ENCODE results near the gene ARHGAP33. TPM values are rescaled to one million over a fixed set of nuclear protein-coding genes. Genes with fewer than 3 reads are reported as not detected.

ARHGAP33 gene
- total and polyA plus RNA-seq, 7 donors = 0.68 to 4.0 (median 1.4) TPM

DNA sequence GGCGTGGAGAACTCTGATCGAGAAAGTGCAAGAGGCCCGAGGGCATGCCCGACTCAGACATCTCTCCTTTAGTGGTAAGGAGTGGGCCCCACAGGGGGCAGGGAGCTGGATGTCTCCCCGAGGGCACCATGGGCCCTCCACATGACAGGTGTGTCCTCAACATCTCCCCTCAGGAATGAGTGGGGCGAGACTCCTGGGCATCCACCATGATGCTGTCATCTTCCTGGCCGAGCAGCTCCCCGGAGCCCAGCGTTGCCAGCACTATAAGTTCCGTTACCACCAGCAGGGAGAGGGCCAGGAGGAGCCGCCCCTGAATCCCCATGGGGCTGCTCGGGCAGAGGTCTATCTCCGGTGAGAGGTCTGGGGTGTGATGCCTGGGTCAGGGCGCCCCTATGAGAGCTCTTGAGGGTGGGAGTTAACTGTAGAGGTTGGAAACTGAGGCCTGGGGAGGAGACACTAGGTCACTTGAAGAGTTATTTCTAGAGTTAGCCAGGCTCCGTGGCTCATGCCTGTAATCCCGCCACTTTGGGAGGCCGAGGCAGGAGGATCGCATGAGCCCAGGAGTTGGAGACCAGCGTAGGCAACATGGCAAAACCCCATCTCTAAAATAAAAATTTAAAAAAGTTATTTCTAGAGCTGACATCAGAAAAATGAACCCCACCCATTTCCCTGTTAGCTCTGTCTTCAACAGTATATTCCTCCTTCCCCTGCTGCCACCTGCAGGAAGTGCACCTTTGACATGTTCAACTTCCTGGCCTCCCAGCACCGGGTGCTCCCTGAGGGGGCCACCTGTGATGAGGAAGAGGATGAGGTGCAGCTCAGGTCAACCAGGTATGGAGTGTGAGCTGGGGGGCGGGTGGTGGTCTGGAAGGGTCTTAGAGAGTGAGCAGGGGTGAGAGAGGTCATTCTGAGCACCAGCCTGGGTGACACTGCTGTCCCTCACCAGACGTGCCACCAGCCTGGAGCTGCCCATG lies 38.2 kb upstream of the ARHGAP33 start:
- DNase-seq (no peak), ATAC-seq (no peak)
- Histone ChIP-seq H3K4me1 (peaks cover 9% of the 10 kb centered on the region), H3K36me3 (ENCODE audit: insufficient read depth in 1 of 2, low read depth in 1 of 2) (peaks cover 0 to 76% of the 10 kb centered on the region in 2 donors), H3K27ac (no peak overlapping the region), H3K27me3 (ENCODE audit: insufficient read depth in 3 of 3, low read length in 2 of 3) (no peaks in the 10 kb centered on the region), H3K9me3 (no peaks in the 10 kb centered on the region), H3K4me3 (no peak overlapping the region)
- intact Hi-C loops (cut with DNase I) = no loop called here
- WGBS, 3 donors = 80 to 85% (median 82%) methylated on average over 22 of the region's 22 CpGs
- TF ChIP-seq, protein P1, sequence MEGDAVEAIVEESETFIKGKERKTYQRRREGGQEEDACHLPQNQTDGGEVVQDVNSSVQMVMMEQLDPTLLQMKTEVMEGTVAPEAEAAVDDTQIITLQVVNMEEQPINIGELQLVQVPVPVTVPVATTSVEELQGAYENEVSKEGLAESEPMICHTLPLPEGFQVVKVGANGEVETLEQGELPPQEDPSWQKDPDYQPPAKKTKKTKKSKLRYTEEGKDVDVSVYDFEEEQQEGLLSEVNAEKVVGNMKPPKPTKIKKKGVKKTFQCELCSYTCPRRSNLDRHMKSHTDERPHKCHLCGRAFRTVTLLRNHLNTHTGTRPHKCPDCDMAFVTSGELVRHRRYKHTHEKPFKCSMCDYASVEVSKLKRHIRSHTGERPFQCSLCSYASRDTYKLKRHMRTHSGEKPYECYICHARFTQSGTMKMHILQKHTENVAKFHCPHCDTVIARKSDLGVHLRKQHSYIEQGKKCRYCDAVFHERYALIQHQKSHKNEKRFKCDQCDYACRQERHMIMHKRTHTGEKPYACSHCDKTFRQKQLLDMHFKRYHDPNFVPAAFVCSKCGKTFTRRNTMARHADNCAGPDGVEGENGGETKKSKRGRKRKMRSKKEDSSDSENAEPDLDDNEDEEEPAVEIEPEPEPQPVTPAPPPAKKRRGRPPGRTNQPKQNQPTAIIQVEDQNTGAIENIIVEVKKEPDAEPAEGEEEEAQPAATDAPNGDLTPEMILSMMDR (IDR thresholded peaks at IDR 0.05) = no peak

DNA sequence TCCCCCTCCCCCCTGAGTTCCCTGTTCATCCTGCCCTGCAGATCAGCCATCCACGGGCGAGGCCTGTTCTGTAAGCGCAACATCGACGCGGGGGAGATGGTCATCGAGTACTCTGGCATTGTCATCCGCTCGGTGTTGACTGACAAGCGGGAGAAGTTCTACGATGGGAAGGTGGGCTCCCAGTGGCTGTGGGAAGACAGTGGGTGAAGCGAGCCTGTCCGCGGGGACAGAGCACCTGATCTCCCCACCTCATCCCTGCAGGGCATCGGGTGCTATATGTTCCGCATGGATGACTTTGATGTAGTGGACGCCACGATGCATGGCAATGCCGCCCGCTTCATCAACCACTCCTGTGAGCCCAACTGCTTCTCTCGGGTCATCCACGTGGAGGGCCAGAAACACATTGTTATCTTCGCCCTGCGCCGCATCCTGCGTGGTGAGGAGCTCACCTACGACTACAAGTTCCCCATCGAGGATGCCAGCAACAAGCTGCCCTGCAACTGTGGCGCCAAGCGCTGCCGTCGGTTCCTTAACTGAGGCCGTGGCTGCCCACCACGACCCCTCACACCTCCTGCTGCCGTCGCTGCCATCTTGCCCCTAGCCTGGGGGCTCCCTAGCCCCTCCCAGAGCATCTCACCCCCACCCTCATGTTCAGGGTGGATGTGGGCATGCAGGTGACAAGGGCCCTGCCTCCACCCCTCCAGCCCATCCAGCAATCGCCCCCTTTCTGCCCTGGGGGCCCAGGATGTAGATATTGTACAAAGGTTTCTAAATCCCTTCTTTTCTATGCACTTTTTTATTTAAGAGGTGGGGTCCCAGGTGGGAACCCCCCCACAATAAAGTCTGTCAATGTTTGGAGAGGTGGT lies 37.1 kb upstream of the ARHGAP33 start:
- H3K9me3 ChIP-seq = no peaks in the 10 kb centered on the region
- ATAC-seq = no peak
- TF ChIP-seq, protein P1 (IDR thresholded peaks at IDR 0.05) = no peak
- WGBS, 3 donors = 88 to 91% (median 89%) methylated on average over 36 to 37 of the region's 37 CpGs
- peaks cover 0 to 77% of the 10 kb centered on the region in 2 donors for H3K36me3 ChIP-seq (ENCODE audit: insufficient read depth in 1 of 2, low read depth in 1 of 2)
- H3K27ac ChIP-seq = no peak overlapping the region
- H3K4me1 ChIP-seq = peaks cover 9% of the 10 kb centered on the region
- no peak overlapping the region for H3K4me3 ChIP-seq
- H3K27me3 ChIP-seq (ENCODE audit: insufficient read depth in 3 of 3, low read length in 2 of 3) = no peaks in the 10 kb centered on the region
- intact Hi-C loops (cut with DNase I) = loop anchor here in 1 of 2 donors (2.0 kb wide), 1 partner anchor 13 kb away; no protein-coding TSS in a partner anchor
- DNase-seq = no peak

DNA sequence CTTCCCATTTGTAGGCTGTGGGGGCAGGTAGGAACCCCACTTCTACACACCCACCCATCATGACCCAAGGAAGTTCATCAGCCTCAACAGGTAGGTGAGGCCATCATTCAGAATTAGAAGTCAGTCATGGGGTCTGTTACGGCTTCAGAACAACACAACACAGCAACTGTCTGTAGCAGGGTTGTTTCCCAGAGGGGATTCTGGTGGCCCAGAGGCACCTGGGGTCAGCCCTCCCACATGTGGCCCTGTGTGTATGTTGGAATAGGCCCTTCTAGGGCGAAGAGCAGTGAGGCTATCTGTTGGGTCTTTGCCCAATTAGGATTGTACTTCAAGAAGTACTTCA lies 36.5 kb upstream of the ARHGAP33 start:
- H3K4me3 ChIP-seq = no peak overlapping the region
- peak overlapping the region; percentile 69 for H3K27ac ChIP-seq
- H3K36me3 ChIP-seq (ENCODE audit: insufficient read depth in 1 of 2, low read depth in 1 of 2) = peaks cover 0 to 77% of the 10 kb centered on the region in 2 donors
- no peaks in the 10 kb centered on the region for H3K27me3 ChIP-seq (ENCODE audit: insufficient read depth in 3 of 3, low read length in 2 of 3)
- DNase-seq = no peak
- intact Hi-C loops (cut with DNase I) = loop anchor here in 1 of 2 donors (2.0 kb wide), 1 partner anchor 14 kb away; no protein-coding TSS in a partner anchor
- TF ChIP-seq, protein P1 (IDR thresholded peaks at IDR 0.05) = no peak
- H3K4me1 ChIP-seq = peaks cover 12% of the 10 kb centered on the region
- 69 to 91% (median 74%) methylated on average over 2 of the region's 2 CpGs for WGBS, 3 donors
- H3K9me3 ChIP-seq = no peaks in the 10 kb centered on the region
- ATAC-seq = no peak

DNA sequence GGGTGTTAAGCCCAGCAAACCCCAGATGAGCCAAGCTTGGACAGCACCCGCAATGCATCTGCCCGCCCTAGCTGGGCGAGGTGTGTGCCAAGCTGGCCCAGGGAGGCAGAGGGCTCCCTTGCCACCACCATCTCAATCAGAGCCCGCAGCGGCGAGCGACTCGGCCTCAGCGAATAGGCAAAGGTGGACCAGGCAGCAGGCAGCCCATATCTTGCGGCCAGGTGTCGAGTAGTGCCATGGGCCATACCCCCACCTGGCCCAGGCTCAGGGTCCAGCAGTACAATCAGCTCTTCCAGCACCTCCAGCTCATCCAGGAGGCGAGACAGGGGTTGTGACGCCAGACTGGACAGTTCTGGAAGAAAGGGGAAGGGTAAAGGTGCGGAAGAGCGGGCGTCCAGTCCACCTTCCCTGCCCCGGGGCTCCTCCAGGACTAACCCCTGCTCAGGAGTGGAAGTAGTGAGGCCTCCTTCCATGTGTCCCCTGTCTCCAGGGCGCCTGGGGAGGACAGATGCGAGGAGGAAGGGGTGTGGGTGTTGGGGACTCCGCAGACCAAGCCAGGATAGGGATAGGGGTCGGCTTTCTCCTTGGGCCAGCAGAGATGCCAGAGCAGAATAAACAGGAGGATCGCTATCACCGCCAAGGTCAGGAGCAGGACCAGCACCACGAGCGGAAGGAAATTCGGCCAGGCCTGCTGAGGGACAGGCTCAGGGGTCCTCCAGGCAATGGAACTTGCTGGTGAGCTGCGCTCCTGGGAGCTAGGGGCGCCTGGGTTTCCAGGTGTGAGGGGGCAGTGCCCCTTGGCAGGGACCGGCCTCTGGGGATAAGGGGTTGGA lies 35.9 kb upstream of the ARHGAP33 start:
- ATAC-seq (no peak), DNase-seq (no peak)
- no peaks in the 10 kb centered on the region for H3K9me3 ChIP-seq
- 65 to 66% (median 66%) methylated on average over 24 to 29 of the region's 29 CpGs for WGBS, 3 donors
- H3K27ac ChIP-seq = peak overlapping the region; percentile 69
- peak overlapping the region; percentile 71 for H3K4me3 ChIP-seq
- H3K4me1 ChIP-seq = peaks cover 19% of the 10 kb centered on the region
- no peaks in the 10 kb centered on the region for H3K27me3 ChIP-seq (ENCODE audit: insufficient read depth in 3 of 3, low read length in 2 of 3)
- TF ChIP-seq, protein P1 (IDR thresholded peaks at IDR 0.05) = no peak
- peaks cover 0 to 75% of the 10 kb centered on the region in 2 donors for H3K36me3 ChIP-seq (ENCODE audit: insufficient read depth in 1 of 2, low read depth in 1 of 2)
- intact Hi-C loops (cut with DNase I) = loop anchor here in 1 of 2 donors (2.0 kb wide), 1 partner anchor 15 kb away; no protein-coding TSS in a partner anchor
